ENCODE results near the gene PTRHD1.
A peak's percentile ranks its signal among the peaks of the same experiment; 100 is the strongest.

Gene PTRHD1

GRCh38 chr2:24787532-24787931 lies 5.7 kb downstream of the PTRHD1 start:
- TF ChIP-seq CTCF (IDR thresholded peaks at IDR 0.05; ENCODE audit: low read depth, low read length, missing control alignments): no peak
- no peak overlapping the region for H3K4me3 ChIP-seq (ENCODE audit: low read depth, low read length)
- no peak for DNase-seq (ENCODE audit: low read depth)

DNA sequence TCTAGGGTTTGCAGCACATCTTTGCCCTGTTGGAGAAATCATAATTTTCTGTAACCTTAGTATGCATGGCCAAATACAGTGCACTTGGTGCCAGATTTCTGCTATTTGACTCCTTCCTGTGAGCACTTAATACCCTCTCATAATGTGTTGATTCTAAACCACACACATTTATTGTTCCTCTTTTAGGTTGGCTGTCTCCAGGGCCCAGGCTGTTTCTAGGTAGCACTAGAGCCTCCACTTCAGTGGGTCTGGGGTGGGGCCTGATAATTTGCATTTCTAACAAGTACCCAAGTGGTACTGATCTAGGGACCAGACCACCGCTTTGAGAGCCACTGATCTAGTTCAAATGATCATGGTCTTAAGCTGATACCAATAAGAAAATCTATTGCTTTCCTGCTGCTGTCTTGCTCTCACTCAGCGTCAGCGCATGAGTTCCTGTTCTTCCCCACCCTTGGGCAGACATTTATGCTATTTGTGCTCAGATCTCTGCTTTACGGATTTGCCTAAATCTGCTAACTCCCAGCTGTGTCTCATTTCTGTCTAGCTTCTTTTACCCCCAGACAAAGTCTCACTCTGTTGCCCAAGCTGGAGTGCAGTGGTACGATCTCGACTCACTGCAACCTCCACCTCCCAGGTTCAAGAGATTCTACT lies 7.4 kb downstream of the PTRHD1 start:
- H3K4me3 ChIP-seq (ENCODE audit: low read depth, low read length): no peak overlapping the region; the same call in 1 of the 2 replicates
- DNase-seq (ENCODE audit: low read depth): peak; percentile 60
- TF ChIP-seq CTCF (IDR thresholded peaks at IDR 0.05; ENCODE audit: low read depth, low read length, missing control alignments): no peak

GRCh38 chr2:24783641-24784040 lies 9.6 kb downstream of the PTRHD1 start:
- DNase-seq (ENCODE audit: low read depth): no peak

GRCh38 chr2:24779116-24779515 lies 14.1 kb downstream of the PTRHD1 start:
- DNase-seq (ENCODE audit: low read depth): no peak
- H3K4me3 ChIP-seq (ENCODE audit: low read depth, low read length): no peak overlapping the region
- no peak for TF ChIP-seq CTCF (IDR thresholded peaks at IDR 0.05; ENCODE audit: low read depth, low read length, missing control alignments)

More at GRCh38 chr2:24783641-24784040, 9.6 kb downstream of the PTRHD1 start:
- H3K4me3 ChIP-seq (ENCODE audit: low read depth, low read length): no peak overlapping the region
- no peak for TF ChIP-seq CTCF (IDR thresholded peaks at IDR 0.05; ENCODE audit: low read depth, low read length, missing control alignments)

DNA sequence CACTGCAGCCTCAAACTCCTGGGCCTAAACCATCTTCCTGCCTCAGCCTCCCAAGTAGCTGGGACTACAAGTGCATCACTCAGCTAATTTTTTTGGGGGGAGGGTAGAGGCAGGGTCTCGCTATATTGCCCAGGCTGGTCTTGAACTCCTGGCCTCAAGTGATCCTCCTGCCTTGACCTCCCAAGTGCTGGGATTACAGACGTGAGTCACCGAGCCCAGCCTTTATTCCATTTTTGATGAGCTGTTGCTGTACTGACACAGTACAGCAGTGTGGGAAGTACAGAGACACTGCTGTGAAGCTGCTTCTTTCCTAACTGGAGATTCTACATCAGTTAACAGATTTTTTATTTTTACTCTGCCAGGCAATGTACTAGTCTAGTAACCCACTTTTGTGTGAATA lies 18.8 kb downstream of the PTRHD1 start:
- no peak overlapping the region for H3K4me3 ChIP-seq (ENCODE audit: low read depth, low read length)
- no peak for TF ChIP-seq CTCF (IDR thresholded peaks at IDR 0.05; ENCODE audit: low read depth, low read length, missing control alignments)
- DNase-seq (ENCODE audit: low read depth): no peak

GRCh38 chr2:24771764-24772586 lies 21.2 kb downstream of the PTRHD1 start:
- no peak for DNase-seq (ENCODE audit: low read depth)
- H3K4me3 ChIP-seq (ENCODE audit: low read depth, low read length): no peak overlapping the region
- TF ChIP-seq CTCF (IDR thresholded peaks at IDR 0.05; ENCODE audit: low read depth, low read length, missing control alignments): no peak

All from GM12864 (cell line).